ENCODE data around the gene PRKN.

DNA sequence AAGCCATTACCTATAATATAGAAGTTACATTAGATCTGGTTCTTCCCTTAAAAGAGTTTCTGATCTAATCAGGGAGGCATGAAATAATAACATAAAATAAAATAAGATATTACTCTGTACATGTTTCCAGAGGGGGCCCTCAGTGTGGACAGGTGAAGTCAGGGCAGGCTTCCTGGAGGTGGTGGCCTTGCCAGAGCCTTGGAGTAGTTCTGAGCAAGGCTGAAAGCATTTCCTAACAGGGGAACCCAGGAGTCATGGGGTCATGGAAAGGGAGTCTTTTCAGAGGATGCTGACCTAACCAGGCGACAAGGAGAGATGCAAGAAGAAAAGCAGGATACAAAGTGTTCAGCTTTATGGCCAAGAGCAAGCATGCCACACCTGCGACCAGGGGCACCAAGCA, 982.4 kb downstream of the PRKN start:
- TF ChIP-seq, protein P1, sequence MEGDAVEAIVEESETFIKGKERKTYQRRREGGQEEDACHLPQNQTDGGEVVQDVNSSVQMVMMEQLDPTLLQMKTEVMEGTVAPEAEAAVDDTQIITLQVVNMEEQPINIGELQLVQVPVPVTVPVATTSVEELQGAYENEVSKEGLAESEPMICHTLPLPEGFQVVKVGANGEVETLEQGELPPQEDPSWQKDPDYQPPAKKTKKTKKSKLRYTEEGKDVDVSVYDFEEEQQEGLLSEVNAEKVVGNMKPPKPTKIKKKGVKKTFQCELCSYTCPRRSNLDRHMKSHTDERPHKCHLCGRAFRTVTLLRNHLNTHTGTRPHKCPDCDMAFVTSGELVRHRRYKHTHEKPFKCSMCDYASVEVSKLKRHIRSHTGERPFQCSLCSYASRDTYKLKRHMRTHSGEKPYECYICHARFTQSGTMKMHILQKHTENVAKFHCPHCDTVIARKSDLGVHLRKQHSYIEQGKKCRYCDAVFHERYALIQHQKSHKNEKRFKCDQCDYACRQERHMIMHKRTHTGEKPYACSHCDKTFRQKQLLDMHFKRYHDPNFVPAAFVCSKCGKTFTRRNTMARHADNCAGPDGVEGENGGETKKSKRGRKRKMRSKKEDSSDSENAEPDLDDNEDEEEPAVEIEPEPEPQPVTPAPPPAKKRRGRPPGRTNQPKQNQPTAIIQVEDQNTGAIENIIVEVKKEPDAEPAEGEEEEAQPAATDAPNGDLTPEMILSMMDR (IDR thresholded peaks at IDR 0.05; ENCODE audit: borderline replicate concordance, extremely low read depth, low read length, poor library complexity, severe bottlenecking): no peak
- TF ChIP-seq EZH2 (IDR thresholded peaks at IDR 0.05; ENCODE audit: borderline replicate concordance, low read depth, low read length, severe bottlenecking): no peak

Data from DND-41 (cell line).